Measurements from ENCODE around the gene PAX6. TPM values are rescaled to one million over a fixed set of nuclear protein-coding genes. Genes with fewer than 3 reads are reported as not detected.

Gene PAX6
- total and polyA plus RNA-seq, 2 of the 4 experiments (the other 2 are of a cell fraction): not detected

- Histone ChIP-seq H2AK5ac (ENCODE audit: low read depth, low read length) (no peak overlapping the region), H3K36me3 (ENCODE audit: control insufficient read depth, insufficient read depth, low read length) (no peaks in the 10 kb centered on the region), H4K8ac (ENCODE audit: low read depth in 2 of 2, low read length in 2 of 2) (no peak overlapping the region), H3K9me3 (ENCODE audit: control insufficient read depth, insufficient read depth, low read length) (no peaks in the 10 kb centered on the region), H2BK15ac (ENCODE audit: low read depth, low read length) (no peak overlapping the region), H3K56ac (ENCODE audit: extremely low read depth, insufficient read depth, low read length) (no peak overlapping the region), H3K18ac (ENCODE audit: low read depth, low read length) (no peak overlapping the region), H3K27me3 (ENCODE audit: control insufficient read depth, insufficient read depth, low read length) (peaks cover 19% of the 10 kb centered on the region), H2BK20ac (ENCODE audit: low read depth, low read length) (no peak overlapping the region), H2AFZ (replicated peaks; ENCODE audit: low read length, poor library complexity) (no peak overlapping the region), H3K4ac (ENCODE audit: low read depth, low read length) (no peak overlapping the region), H3K23ac (ENCODE audit: low read depth, low read length) (no peak overlapping the region), H4K20me1 (ENCODE audit: insufficient read depth, low read length) (no peaks in the 10 kb centered on the region), H4K91ac (ENCODE audit: insufficient read depth, low read depth, low read length) (no peak overlapping the region), H3K9ac (ENCODE audit: low read depth, low read length) (no peak overlapping the region), H3K4me3 (ENCODE audit: insufficient read depth, low read depth, low read length) (no peak overlapping the region), H3K9me1 (ENCODE audit: insufficient read depth, low read length) (no peaks in the 10 kb centered on the region), H3K14ac (replicated peaks; ENCODE audit: low read depth, low read length) (no peak overlapping the region), H3K4me2 (ENCODE audit: low read depth, low read length) (no peak overlapping the region), H2BK120ac (ENCODE audit: low read depth, low read length) (no peak overlapping the region), H3K4me1 (ENCODE audit: control insufficient read depth, insufficient read depth, low read length) (no peaks in the 10 kb centered on the region), H4K5ac (ENCODE audit: low read depth, low read length) (no peak overlapping the region), H3K79me1 (ENCODE audit: low read depth in 1 of 2, low read length in 2 of 2) (no peaks in the 10 kb centered on the region), H2BK5ac (ENCODE audit: low read depth, low read length, poor library complexity, severe bottlenecking) (no peak overlapping the region), H2AK9ac (replicated peaks; ENCODE audit: low read depth, low read length, poor library complexity) (no peak overlapping the region), H3K27ac (ENCODE audit: insufficient read depth, low read length) (no peak overlapping the region)
- in situ Hi-C loops (cut with MboI; ENCODE audit: low sequenced_read_pairs) (no loop called here), dilution Hi-C loops (cut with HindIII; ENCODE audit: low sequenced_read_pairs, unreplicated experiment) (no loop called here), intact Hi-C loops (cut with micrococcal nuclease) (no loop called here)
- ATAC-seq (ENCODE audit: low read depth): no peak
- WGBS, 2 experiments (ENCODE audit: extremely low coverage in 2 of 2, insufficient read length in 1 of 2): no CpG with 5 or more reads among the region's 6 CpGs
- CTCF ChIA-PET: no interaction called here
- no TSS peak for BruUV-seq (replicated peaks)
- DNase-seq: no peak
- TF ChIP-seq CEBPB (IDR thresholded peaks at IDR 0.05; ENCODE audit: low read depth, low read length): no peak
- no peak for TF ChIP-seq SMC3 (IDR thresholded peaks at IDR 0.05; ENCODE audit: low read depth, low read length)
- TF ChIP-seq RCOR1 (IDR thresholded peaks at IDR 0.05; ENCODE audit: insufficient replicate concordance, low read length): no peak
- TF ChIP-seq CHD1 (IDR thresholded peaks at IDR 0.05; ENCODE audit: low read depth, low read length): no peak
- TF ChIP-seq, protein P1, sequence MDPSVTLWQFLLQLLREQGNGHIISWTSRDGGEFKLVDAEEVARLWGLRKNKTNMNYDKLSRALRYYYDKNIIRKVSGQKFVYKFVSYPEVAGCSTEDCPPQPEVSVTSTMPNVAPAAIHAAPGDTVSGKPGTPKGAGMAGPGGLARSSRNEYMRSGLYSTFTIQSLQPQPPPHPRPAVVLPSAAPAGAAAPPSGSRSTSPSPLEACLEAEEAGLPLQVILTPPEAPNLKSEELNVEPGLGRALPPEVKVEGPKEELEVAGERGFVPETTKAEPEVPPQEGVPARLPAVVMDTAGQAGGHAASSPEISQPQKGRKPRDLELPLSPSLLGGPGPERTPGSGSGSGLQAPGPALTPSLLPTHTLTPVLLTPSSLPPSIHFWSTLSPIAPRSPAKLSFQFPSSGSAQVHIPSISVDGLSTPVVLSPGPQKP (IDR thresholded peaks at IDR 0.05; ENCODE audit: borderline replicate concordance, low read depth, low read length): no peak
- TF ChIP-seq RAD21 (IDR thresholded peaks at IDR 0.05; ENCODE audit: low read length): no peak
- TF ChIP-seq MAZ (IDR thresholded peaks at IDR 0.05; ENCODE audit: borderline replicate concordance, low read depth, low read length): no peak
- TF ChIP-seq NFE2L2 (IDR thresholded peaks at IDR 0.05; ENCODE audit: low read depth, low read length): no peak
- TF ChIP-seq FOS (IDR thresholded peaks at IDR 0.05; ENCODE audit: low read depth, low read length): no peak
- no peak for TF ChIP-seq MXI1 (IDR thresholded peaks at IDR 0.05; ENCODE audit: borderline replicate concordance, low read depth, low read length)
- no peak for TF ChIP-seq POLR2A (IDR thresholded peaks at IDR 0.05; ENCODE audit: low read depth, low read length)
- TF ChIP-seq MAFK (IDR thresholded peaks at IDR 0.05; ENCODE audit: low read depth, low read length): no peak
- TF ChIP-seq USF2 (IDR thresholded peaks at IDR 0.05; ENCODE audit: low read depth, low read length): no peak
- TF ChIP-seq BHLHE40 (IDR thresholded peaks at IDR 0.05; ENCODE audit: low read depth, low read length): no peak
- TF ChIP-seq RFX5 (IDR thresholded peaks at IDR 0.05; ENCODE audit: low read depth, low read length): no peak
- TF ChIP-seq CTCF (conservative IDR thresholded peaks at IDR 0.05; ENCODE audit: low read depth, low read length): no peak
- POLR2A ChIA-PET (ENCODE audit: unreplicated experiment): interaction anchor here (0.6 kb wide), 1 partner anchor 213 kb away, joined by 5 read pairs; no protein-coding TSS in a partner anchor
Measured at GRCh38 chr11:31844351-31844750, 33.2 kb upstream of the PAX6 start.

Measured in IMR-90 (cell line).